ENCODE results near the gene ZFAND2B.

GRCh38 chr2:219252084-219252483 lies 45.5 kb downstream of the ZFAND2B start:
- TF ChIP-seq, protein P1, sequence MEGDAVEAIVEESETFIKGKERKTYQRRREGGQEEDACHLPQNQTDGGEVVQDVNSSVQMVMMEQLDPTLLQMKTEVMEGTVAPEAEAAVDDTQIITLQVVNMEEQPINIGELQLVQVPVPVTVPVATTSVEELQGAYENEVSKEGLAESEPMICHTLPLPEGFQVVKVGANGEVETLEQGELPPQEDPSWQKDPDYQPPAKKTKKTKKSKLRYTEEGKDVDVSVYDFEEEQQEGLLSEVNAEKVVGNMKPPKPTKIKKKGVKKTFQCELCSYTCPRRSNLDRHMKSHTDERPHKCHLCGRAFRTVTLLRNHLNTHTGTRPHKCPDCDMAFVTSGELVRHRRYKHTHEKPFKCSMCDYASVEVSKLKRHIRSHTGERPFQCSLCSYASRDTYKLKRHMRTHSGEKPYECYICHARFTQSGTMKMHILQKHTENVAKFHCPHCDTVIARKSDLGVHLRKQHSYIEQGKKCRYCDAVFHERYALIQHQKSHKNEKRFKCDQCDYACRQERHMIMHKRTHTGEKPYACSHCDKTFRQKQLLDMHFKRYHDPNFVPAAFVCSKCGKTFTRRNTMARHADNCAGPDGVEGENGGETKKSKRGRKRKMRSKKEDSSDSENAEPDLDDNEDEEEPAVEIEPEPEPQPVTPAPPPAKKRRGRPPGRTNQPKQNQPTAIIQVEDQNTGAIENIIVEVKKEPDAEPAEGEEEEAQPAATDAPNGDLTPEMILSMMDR (optimal IDR thresholded peaks at IDR 0.05 in 1 of 3, IDR thresholded peaks at IDR 0.05 in 1 of 3, conservative IDR thresholded peaks at IDR 0.05 in 1 of 3; ENCODE audit: extremely low read depth in 1 of 3, insufficient read depth in 2 of 3, low read length in 3 of 3) = peak in 2 of 3 experiments; percentile 29 to 30
- no peak for TF ChIP-seq EZH2 (IDR thresholded peaks at IDR 0.05; ENCODE audit: low read length)
